GM18519 (cell line): ENCODE results near the gene CHST15.
"Not testable (repeated sequence)": the region's sequence is repeated elsewhere in the genome, so short reads cannot be mapped to it uniquely, and the experiment has no call there.

Experiments used
- ATAC-seq: cut with Tn5 transposase; IDR thresholded peaks from one replicate; pipeline ENCODE4 v1.9.1; 2021; ENCODE audit warnings: mild to moderate bottlenecking, moderate library complexity; ENCODE audit not compliant: unreplicated experiment, low FRiP score

CHST15 gene

DNA sequence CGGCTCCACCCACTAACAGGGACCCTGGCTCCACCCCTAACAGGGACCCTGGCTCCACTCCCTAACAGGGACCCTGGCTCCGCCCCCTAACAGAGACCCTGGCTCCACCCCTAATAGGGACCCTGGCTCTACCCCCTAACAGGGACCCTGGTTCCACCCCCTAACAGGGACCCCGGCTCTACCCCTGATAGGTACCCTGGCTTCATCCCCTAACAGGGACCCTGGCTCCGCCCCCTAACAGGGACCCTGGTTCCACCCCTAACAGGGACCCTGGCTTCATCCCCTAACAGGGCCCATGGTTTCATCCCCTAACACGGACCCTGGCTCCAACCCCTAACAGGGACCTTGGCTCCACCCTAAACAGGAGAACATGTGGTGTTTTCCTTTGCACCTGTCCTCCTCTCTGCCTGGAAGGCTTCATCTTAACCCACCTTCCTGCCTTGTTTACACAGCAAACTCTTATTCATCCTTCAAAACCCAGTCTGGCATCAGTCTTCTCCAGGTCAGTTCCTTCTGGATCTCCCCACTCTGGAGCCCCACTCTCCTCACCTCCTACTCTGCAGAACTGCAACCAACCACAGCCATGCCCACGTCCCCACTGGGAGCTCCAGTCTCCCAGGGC lies 58.0 kb downstream of the CHST15 start:
- no peak for ATAC-seq

DNA sequence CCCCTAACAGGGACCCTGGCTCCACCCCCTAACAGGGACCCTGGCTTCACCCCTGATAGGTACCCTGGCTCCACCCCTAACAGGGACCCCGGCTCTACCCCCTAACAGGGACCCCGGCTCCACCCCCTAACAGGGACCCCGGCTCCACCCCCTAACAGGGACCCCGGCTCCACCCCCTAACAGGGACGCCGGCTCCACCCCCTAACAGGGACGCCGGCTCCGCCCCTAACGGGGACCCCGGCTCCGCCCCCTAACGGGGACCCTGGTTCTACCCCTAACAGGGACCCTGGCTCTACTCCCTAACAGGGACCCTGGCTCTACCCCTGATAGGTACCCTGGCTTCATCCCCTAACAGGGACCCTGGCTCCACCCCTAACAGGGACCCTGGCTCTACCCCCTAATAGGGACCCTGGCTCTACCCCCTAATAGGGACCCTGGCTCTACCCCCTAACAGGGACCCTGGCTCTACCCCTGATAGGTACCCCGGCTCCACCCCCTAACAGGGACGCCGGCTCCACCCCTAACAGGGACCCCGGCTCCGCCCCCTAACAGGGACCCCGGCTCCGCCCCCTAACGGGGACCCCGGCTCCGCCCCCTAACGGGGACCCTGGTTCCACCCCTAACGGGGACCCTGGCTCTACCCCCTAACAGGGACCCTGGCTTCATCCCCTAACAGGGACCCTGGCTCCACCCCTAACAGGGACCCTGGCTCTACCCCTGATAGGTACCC lies 58.7 kb downstream of the CHST15 start:
- ATAC-seq, result not testable (repeated sequence)

GRCh38 chr10:124033887-124034218 lies 59.5 kb downstream of the CHST15 start:
- ATAC-seq, result no peak

- no peak for ATAC-seq
Observed at GRCh38 chr10:124032971-124033886, 60.2 kb downstream of the CHST15 start.

DNA sequence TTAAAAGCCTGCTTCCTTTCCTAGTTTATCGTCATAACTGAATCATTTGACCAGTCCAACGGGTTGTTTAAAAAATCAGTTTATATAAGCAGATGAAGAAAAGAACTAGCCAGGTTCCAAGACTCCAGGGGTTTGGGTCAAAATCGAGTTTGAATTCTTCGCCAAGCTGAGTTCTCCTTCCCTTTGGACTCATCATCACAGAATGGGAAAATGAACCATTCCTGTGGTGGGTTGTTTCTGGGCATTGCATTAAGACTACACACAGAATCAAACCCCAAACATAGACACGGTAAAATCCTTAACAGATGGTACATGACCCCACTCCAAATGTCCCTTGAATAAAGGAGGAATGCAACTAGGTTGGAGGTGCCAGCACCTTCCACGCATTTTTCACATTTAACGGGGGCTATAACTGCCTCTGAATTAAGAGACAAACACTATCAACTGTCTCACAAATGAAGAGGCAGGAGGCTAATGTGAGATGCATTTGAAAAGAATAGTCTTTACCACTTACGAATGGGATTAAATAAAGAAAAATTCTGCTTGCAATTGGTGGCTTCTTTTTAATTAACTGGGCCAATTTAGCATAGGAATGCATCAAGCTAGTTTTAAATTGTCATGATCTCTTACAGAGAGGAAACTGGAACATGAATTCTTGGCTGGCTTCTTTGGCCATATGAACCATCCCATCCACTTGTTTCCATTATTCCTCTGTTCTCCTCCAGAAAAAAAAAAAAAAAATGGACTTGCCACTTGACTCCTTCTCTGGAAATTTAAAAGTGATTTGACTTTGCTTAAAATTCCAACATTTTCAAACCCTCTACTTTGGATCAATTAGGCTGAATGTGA lies 61.1 kb downstream of the CHST15 start:
- no peak for ATAC-seq

DNA sequence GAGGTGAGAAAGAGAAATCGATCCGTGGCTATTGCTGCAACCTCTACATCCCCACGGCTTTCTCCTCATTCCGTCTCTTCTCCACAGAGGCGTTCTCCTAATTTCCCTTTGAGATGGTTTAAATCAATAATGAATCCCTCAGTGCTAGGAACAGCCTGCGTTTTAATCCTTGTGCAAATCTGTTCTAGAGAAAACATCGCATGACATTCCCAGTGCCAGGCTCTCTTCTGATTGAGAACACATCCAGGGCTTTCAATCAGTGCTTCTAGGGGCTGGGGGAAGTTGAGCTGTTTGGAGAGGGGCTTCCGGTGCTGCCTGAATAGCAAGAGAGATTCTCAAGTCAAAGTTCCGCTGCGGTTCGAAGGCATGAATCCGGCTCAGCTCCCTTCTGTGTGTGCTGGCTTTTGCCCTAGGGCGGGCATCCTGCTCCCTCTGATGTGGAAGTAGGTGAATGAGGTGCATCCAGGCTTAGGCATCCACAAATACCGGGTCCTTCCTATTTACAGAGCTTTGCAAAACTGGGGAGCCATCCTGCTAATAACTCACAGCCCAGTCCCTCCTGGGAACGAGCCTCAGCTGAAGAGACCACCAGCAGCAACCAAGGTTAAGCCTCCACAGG lies 62.8 kb downstream of the CHST15 start:
- ATAC-seq, result no peak

- no peak for ATAC-seq
Observed at GRCh38 chr10:124030061-124030460, 63.3 kb downstream of the CHST15 start.

DNA sequence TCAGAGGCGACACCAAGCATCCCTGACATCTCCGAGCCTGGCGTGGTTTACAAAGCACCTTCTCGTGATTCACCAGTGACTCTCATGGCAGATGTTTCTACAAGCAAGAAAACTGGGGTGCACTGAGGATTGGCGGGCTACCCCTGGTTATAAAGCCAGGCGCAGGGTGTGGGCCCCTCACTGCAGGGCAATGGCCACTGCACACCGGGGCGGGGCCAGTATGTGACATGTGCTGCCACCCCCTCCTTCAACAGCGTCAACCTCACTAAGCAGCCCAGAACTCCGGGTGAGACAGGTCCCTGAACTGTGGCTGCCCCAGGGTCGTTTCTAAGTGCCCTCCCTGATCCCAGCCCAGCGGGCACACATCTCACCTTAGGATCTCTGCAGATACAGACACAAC lies 63.8 kb downstream of the CHST15 start:
- ATAC-seq, result no peak

DNA sequence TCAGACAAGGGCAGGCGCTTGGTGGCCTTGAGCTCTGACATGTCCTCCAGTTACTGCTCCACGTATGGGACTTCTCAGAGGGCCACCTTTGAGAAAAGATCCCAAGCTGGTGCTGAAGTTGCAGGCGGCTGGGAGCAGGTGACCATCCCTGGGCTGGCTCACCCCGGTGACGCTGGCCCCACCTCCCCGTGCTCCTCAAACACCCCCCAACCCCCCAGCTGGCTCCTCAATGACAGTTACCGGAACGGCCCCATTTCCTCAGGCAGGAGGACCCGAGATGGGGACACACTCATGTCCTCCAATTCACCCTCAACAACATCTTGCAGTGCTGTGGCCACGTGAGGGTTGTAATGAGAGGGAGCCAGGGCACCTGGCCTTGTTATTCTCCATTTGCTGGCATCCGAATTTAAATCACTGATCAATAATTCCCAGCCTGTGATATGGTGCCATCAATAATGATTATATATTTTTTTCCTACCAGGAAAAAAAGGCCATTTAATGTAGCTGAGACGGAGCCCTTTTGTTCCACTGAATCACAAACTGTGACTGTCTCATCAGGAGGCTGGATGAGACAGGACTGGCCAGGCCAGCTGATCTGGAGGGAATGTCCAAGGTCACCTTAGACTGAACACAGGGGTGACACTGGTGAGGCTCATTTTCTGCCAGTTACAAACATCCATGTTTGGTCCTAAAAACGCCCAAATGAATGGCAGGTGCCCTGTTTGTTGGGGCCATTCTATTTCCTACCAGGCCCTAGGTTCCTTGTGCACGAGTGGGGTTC lies 64.5 kb downstream of the CHST15 start:
- ATAC-seq, result no peak

DNA sequence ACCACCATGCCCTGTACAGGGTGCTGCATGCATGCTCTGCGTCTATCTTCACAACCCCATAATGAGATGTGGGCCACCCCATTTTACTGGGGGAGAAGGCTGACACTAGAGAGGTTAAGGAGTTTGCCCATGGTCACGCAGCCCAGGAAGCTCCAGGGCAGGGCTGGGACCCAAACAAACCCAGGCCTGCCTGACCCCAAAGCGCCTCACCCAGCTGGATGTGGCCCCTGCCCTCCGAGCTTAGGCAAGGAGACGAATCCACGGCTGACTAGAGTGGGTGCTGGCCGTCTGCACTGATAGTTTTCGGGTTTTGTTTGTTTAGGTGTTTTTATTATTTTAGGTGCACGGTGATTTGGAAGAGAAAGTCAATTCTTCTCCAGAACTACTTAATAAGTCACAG lies 65.7 kb downstream of the CHST15 start:
- no peak for ATAC-seq

DNA sequence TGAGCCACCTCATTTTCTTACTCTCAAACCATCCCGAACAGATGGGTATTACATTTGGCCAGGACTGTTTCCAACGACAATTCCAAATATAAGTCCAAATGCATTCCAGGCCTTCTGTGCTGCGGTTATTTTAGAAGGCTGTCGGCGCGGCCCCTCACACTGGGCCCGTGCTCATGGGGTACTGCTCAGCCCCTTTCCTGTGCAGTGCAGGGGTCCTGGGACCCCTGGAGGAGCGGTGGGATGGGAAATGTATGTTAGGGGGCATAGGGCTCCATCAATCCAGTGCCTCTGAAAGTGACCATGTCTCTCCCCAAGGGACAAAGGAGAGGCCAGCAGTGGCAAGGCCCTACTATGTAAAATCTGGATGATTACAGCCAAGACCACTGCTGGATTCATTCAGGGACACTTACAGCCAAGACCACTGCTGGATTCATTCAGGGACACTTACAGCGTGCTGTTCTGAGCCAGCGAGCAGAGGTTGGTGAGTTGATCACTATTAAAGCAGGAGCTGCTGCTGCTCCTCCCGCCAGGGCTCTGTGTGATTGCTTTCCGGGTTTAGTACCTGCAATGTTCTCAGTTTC lies 66.3 kb downstream of the CHST15 start:
- ATAC-seq, result no peak

DNA sequence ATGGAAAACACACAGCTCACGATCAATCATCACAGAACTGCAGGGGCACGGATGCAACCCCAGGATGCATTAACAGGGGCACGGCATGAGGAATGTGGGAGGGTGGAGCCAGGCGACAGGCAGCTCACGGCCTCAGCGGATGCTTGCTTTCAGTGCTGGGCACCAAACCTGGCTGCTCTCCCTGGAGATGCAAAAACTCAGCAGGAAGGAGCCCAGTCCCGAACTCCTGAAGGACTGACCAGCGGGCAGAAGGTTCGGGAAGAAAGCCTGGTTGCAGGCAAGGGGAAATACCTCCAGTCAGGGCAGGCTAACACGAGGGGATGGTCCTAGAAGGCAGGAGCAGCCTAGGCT lies 66.8 kb downstream of the CHST15 start:
- ATAC-seq, result no peak

- ATAC-seq, result no peak
Observed at GRCh38 chr10:124025660-124026588, 67.5 kb downstream of the CHST15 start.

- ATAC-seq, result no peak
Observed at GRCh38 chr10:124025152-124025551, 68.2 kb downstream of the CHST15 start.

- no peak for ATAC-seq
Observed at GRCh38 chr10:124022066-124022465, 71.3 kb downstream of the CHST15 start.

- no peak for ATAC-seq
Observed at GRCh38 chr10:124020981-124021815, 72.2 kb downstream of the CHST15 start.
